ENCODE data around the gene ASAP2.

DNA sequence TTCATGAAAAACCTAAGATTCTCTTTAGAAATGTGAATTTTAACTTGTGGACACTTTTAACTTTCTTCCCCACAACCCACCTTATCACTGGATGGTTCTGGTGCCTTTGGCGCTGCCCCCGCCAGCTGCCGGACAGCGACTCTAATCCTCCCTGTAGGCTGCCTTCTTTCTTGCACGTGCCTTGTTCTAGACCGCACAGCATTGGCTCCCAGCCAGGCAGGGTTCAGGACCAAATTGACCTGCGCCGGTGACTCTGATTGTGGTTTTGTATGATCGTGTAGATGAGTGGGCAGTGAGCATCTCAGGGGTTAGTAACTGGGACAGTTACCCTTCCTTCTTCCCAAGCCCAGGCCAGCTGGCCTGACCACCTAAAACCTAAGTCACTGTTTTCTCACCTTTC, 106.8 kb downstream of the ASAP2 start:
- TF ChIP-seq, protein P1, sequence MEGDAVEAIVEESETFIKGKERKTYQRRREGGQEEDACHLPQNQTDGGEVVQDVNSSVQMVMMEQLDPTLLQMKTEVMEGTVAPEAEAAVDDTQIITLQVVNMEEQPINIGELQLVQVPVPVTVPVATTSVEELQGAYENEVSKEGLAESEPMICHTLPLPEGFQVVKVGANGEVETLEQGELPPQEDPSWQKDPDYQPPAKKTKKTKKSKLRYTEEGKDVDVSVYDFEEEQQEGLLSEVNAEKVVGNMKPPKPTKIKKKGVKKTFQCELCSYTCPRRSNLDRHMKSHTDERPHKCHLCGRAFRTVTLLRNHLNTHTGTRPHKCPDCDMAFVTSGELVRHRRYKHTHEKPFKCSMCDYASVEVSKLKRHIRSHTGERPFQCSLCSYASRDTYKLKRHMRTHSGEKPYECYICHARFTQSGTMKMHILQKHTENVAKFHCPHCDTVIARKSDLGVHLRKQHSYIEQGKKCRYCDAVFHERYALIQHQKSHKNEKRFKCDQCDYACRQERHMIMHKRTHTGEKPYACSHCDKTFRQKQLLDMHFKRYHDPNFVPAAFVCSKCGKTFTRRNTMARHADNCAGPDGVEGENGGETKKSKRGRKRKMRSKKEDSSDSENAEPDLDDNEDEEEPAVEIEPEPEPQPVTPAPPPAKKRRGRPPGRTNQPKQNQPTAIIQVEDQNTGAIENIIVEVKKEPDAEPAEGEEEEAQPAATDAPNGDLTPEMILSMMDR (IDR thresholded peaks at IDR 0.05) = no peak
- no peak for TF ChIP-seq EP300 (IDR thresholded peaks at IDR 0.05; ENCODE audit: low read depth)
- no peak for TF ChIP-seq POLR2A (IDR thresholded peaks at IDR 0.05)
- no peak for TF ChIP-seq POLR2AphosphoS5 (IDR thresholded peaks at IDR 0.05)

Measured in transverse colon (tissue), 4 donors.